DOHH2 (cell line): Measurements from ENCODE around the gene COPS7A.

Experiments
- EZH2phosphoT487 ChIP-seq: fragments of 200-600 bp; sonication (generic); IDR thresholded peaks from 2 replicates; pipeline ENCODE4 v1.6.1; 2017; ENCODE audit warnings: borderline replicate concordance, mild to moderate bottlenecking, antibody characterized with exemption, low read length, moderate library complexity, mixed read lengths
- TF ChIP-seq, protein P1 (sequence below): fragments of 200-600 bp; sonication (generic); IDR thresholded peaks from one replicate; pipeline ENCODE4 v1.5.1; 2014; ENCODE audit warnings: antibody characterized with exemption, mild to moderate bottlenecking, low read depth, low read length; ENCODE audit not compliant: poor library complexity, severe bottlenecking

DNA sequence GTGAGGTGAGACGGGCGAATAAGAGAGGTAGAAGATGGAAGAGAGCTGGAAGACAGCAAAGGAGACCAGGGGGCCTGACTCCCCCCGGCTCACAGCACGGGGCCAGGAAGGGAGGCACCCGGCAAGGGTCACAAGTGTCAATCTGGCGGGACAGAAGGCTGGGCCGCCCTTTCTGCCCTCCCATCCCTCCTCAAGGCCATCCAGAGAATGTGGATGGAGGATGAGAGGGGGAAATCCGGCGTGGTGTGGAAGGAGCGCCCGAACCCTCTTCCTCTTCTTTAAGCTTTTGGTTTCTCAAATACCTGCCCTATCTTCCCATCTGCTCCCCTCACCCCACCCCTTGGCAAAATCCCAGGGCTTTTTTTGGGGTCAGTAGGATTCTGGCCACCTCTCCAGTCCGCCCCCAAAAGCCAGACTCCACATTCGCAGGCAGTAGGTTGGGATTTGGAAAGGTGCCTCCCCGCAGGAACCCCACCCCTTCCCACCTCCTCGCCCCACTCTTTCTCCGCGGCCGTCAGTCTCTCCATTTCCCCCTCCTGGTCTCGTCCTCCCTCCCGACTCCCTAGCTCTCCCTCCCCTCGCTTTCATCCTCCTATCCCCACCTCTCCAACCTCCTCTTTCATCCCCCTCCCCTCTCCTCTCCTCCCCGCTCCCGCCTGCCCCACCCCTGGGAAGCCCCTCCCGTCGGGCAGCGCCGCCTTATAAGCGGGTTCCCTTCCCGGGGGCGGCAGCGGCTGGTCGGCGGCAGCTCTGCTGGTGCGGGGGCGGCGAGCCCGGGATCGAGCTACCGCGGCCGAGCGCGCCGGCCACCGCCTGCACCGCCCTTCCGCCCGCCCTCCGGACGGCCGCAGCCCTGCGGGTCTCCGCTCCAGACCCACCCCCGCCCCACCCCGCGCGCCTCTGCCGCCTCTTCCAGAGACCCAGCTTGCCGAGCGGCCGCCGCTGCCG, 42.1 kb downstream of the COPS7A start, which contains the start of gene PTMS:
- TF ChIP-seq, protein P1, sequence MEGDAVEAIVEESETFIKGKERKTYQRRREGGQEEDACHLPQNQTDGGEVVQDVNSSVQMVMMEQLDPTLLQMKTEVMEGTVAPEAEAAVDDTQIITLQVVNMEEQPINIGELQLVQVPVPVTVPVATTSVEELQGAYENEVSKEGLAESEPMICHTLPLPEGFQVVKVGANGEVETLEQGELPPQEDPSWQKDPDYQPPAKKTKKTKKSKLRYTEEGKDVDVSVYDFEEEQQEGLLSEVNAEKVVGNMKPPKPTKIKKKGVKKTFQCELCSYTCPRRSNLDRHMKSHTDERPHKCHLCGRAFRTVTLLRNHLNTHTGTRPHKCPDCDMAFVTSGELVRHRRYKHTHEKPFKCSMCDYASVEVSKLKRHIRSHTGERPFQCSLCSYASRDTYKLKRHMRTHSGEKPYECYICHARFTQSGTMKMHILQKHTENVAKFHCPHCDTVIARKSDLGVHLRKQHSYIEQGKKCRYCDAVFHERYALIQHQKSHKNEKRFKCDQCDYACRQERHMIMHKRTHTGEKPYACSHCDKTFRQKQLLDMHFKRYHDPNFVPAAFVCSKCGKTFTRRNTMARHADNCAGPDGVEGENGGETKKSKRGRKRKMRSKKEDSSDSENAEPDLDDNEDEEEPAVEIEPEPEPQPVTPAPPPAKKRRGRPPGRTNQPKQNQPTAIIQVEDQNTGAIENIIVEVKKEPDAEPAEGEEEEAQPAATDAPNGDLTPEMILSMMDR, result no peak
- no peak for TF ChIP-seq EZH2phosphoT487
